PFSK-1 (cell line): ENCODE results near the gene NR1H3.

Experiments
- FOXP2 ChIP-seq: optimal IDR thresholded peaks from 2 replicates; pipeline ENCODE3; 2011; ENCODE audit warnings: borderline replicate concordance, control low read depth, inconsistent platforms; ENCODE audit not compliant: insufficient read depth; ENCODE audit errors: extremely low read length, extremely low read depth
- POLR2AphosphoS5 ChIP-seq: IDR thresholded peaks from 2 replicates; pipeline ENCODE4 v1.6.1; 2012; ENCODE audit warnings: low read depth, mild to moderate bottlenecking, control low read depth, low read length, moderate library complexity
- SIN3A ChIP-seq: IDR thresholded peaks from 2 replicates; pipeline ENCODE4 v1.6.1; 2012; ENCODE audit warnings: mild to moderate bottlenecking, low read length, moderate library complexity, borderline replicate concordance; ENCODE audit not compliant: insufficient read depth

DNA sequence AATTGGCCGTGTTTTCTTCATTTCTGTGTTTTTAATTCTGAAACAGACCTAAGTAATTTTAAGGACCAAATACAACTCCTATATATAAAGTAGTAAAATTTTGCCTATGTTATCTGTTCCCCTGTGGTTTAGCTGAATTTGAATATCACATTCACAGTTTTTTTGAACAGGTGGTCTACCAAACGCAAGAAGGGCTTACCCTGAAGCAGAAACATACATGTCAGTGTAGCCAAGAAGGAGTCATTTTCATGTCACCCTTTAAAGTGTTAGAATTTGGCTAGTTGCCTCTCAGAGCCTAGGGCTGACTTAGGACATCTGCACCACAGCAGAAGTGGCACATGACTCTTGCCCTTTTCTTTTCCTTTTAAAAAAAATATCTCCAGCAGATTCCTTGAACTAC is 60.4 kb downstream of the NR1H3 start:
- no peak for TF ChIP-seq SIN3A
- no peak for TF ChIP-seq FOXP2
- no peak for TF ChIP-seq POLR2AphosphoS5
